PC-9 (cell line): ENCODE data around the gene LGALS7B. TPM values are rescaled to one million over a fixed set of nuclear protein-coding genes. Genes with fewer than 3 reads are reported as not detected.

ENCODE experiments used
- BruUV-seq: library from RNA; stranded (reverse); fragments of 400-500 nt; replicated peaks from 2 replicates; lab custom pipeline; 2021; lab: Mats Ljungman, UMichigan
- CTCF ChIA-PET: fragments of 300-600 bp; sonication (Branson Sonifier 250); formaldehyde crosslinking; loops from one replicate; lab custom pipeline; 2022; ENCODE audit warnings: antibody characterized with exemption; lab: Charles Lee
- POLR2A ChIA-PET: fragments of 300-600 bp; sonication (Branson Sonifier 250); formaldehyde crosslinking; loops from one replicate; lab custom pipeline; 2022; ENCODE audit warnings: antibody characterized with exemption; ENCODE audit not compliant: unreplicated experiment; lab: Charles Lee
- DNase-seq, 2 experiments: peaks; one replicate each; pipeline versions ENCODE4 v3.0.0 to v3.0.0-alpha.2; 2015 to 2022; ENCODE audit warnings: mixed read lengths in 1 of 2
- H2AFZ ChIP-seq: fragments of 200-600 bp; sonication (generic); 2 replicates; pipeline ENCODE4 v1.8.1; 2017; ENCODE audit warnings: antibody characterized with exemption
- H3F3A ChIP-seq: fragments of 200-600 bp; sonication (generic); 2 replicates; pipeline ENCODE4 v1.8.1; 2017; ENCODE audit warnings: antibody characterized with exemption, mild to moderate bottlenecking, low read depth; ENCODE audit not compliant: insufficient read depth
- H3K27ac ChIP-seq: fragments of 200-600 bp; sonication (generic); 2 replicates; pipeline ENCODE4 v1.6.1; 2016; ENCODE audit warnings: mixed run types
- H3K27me3 ChIP-seq: fragments of 200-600 bp; sonication (generic); 2 replicates; pipeline ENCODE4 v1.6.1; 2016; ENCODE audit warnings: low read depth, mixed run types; ENCODE audit not compliant: insufficient read depth
- H3K36me3 ChIP-seq: fragments of 200-600 bp; sonication (generic); 2 replicates; pipeline ENCODE4 v1.6.1; 2016; ENCODE audit warnings: low read depth, mixed run types
- H3K4me1 ChIP-seq: fragments of 200-600 bp; sonication (generic); replicated peaks from 2 replicates; pipeline ENCODE4 v1.6.1; 2016; ENCODE audit warnings: mixed run types; ENCODE audit not compliant: insufficient read depth
- H3K4me2 ChIP-seq: fragments of 200-600 bp; sonication (generic); 2 replicates; pipeline ENCODE4 v1.6.1; 2017; ENCODE audit warnings: mixed run types
- H3K4me3 ChIP-seq: fragments of 200-600 bp; sonication (generic); 2 replicates; pipeline ENCODE4 v1.6.1; 2016; ENCODE audit warnings: mixed run types
- H3K79me2 ChIP-seq: fragments of 200-600 bp; sonication (generic); 2 replicates; pipeline ENCODE4 v1.6.1; 2017; ENCODE audit warnings: low read depth, mixed run types
- H3K9me2 ChIP-seq: fragments of 200-600 bp; sonication (generic); 2 replicates; pipeline ENCODE4 v1.8.1; 2017; ENCODE audit warnings: mild to moderate bottlenecking; ENCODE audit not compliant: insufficient read depth
- H3K9me3 ChIP-seq: fragments of 200-600 bp; sonication (generic); 2 replicates; pipeline ENCODE4 v1.8.1; 2016; ENCODE audit warnings: low read depth; ENCODE audit not compliant: insufficient read depth
- H4K20me1 ChIP-seq: fragments of 200-600 bp; sonication (generic); 2 replicates; pipeline ENCODE4 v1.8.1; 2017; ENCODE audit not compliant: insufficient read depth
- EZH2 ChIP-seq: fragments of 200-600 bp; sonication (generic); IDR thresholded peaks from 2 replicates; pipeline ENCODE4 v1.8.0; 2017; ENCODE audit warnings: antibody characterized with exemption, low read depth
- intact Hi-C: fragments of 100-400 bp; cut with micrococcal nuclease; formaldehyde crosslinking; loops from one replicate; pipeline ENCODE4 v1.10.0; 2022; ENCODE audit not compliant: unreplicated experiment
- total RNA-seq: library from RNA; stranded (reverse); gene quantifications from 2 replicates; pipeline ENCODE4 v1.2.3, GENCODE V29; 2021
- TF ChIP-seq, protein P1 (sequence below): fragments of 200-600 bp; sonication (generic); conservative IDR thresholded peaks from 2 replicates; pipeline ENCODE4 v1.6.1; 2017; ENCODE audit warnings: mixed run types, antibody characterized with exemption, mild to moderate bottlenecking, moderate library complexity

The LGALS7B gene
- total RNA-seq, 1 experiment from 2014 or later, result not detected

DNA sequence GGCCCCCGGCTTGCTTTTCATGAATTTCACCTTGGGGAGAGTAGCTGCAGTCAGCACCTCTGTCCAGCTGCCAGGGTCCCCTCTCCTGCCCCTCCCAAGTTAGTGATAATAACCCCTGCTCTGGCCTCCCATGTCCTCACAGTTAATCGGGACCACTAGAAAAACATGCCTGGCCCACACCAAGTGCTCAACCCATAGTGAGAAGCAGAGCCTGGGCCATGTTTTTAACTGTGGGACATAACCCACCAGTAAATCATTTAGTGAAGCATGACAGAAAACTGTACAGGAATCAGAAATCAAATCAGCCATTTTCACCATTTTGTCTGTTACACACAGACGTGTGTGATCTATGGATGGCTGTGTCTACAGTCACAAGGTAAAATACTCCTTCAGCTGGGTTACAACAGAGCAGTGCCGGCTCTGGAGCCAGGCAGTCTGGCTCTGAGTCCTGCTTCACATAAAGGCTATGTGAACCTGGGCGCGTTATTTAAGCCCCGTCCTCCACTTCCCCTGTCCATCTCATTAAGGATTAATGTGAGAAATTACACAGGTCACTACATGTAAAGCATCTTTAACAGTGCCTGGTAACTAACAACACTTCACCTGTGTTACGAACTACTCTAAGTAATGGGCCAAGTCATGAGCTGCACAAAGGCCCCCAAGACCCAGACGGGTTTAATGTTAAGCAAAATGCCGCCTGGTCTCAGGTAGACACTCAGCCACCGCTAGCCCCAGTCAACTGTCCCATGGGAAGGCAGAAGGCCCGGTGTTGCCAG lies 50.2 kb downstream of the LGALS7B start:
- no TSS peak for BruUV-seq
- peak overlapping the region; percentile 63 for H3K4me2 ChIP-seq
- ChIA-PET CTCF (interaction anchor here (1.2 kb wide), 1 partner anchor 92 kb away, joined by 6 read pairs; the partner anchor contains the start of genes MRPS12 and SARS2), POLR2A (interaction anchor here (0.5 to 1.0 kb wide), 5 partner anchors 91 to 669 kb away, joined by 3 to 13 read pairs (median 3); partner anchors contain the start of genes MRPS12 and SARS2)
- no peaks in the 10 kb centered on the region for H3K9me3 ChIP-seq
- H4K20me1 ChIP-seq, result peaks cover 21% of the 10 kb centered on the region
- no peak overlapping the region for H2AFZ ChIP-seq
- intact Hi-C loops, result loop anchor here (1.0 to 10.0 kb wide), 9 partner anchors 92 to 434 kb away; partner anchors contain the start of genes FAM98C, FBXO27, MRPS12 and SARS2
- peaks cover 55% of the 10 kb centered on the region for H3K36me3 ChIP-seq
- no peaks in the 10 kb centered on the region for H3K27me3 ChIP-seq
- H3K27ac ChIP-seq, result peak overlapping the region; percentile 98
- peaks cover 47% of the 10 kb centered on the region for H3K79me2 ChIP-seq
- H3K4me1 ChIP-seq, result peaks cover 61% of the 10 kb centered on the region
- H3K9me2 ChIP-seq, result no peaks in the 10 kb centered on the region
- H3K4me3 ChIP-seq, result 0 out of 2 replicates have a peak overlapping the region, but pooled peaks have one; percentile 8
- no peak for DNase-seq
- peaks cover 92% of the 10 kb centered on the region for H3F3A ChIP-seq
- no peak for TF ChIP-seq EZH2
- TF ChIP-seq, protein P1, sequence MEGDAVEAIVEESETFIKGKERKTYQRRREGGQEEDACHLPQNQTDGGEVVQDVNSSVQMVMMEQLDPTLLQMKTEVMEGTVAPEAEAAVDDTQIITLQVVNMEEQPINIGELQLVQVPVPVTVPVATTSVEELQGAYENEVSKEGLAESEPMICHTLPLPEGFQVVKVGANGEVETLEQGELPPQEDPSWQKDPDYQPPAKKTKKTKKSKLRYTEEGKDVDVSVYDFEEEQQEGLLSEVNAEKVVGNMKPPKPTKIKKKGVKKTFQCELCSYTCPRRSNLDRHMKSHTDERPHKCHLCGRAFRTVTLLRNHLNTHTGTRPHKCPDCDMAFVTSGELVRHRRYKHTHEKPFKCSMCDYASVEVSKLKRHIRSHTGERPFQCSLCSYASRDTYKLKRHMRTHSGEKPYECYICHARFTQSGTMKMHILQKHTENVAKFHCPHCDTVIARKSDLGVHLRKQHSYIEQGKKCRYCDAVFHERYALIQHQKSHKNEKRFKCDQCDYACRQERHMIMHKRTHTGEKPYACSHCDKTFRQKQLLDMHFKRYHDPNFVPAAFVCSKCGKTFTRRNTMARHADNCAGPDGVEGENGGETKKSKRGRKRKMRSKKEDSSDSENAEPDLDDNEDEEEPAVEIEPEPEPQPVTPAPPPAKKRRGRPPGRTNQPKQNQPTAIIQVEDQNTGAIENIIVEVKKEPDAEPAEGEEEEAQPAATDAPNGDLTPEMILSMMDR, result peak; percentile 30; the same call in 1 of the 2 replicates

DNA sequence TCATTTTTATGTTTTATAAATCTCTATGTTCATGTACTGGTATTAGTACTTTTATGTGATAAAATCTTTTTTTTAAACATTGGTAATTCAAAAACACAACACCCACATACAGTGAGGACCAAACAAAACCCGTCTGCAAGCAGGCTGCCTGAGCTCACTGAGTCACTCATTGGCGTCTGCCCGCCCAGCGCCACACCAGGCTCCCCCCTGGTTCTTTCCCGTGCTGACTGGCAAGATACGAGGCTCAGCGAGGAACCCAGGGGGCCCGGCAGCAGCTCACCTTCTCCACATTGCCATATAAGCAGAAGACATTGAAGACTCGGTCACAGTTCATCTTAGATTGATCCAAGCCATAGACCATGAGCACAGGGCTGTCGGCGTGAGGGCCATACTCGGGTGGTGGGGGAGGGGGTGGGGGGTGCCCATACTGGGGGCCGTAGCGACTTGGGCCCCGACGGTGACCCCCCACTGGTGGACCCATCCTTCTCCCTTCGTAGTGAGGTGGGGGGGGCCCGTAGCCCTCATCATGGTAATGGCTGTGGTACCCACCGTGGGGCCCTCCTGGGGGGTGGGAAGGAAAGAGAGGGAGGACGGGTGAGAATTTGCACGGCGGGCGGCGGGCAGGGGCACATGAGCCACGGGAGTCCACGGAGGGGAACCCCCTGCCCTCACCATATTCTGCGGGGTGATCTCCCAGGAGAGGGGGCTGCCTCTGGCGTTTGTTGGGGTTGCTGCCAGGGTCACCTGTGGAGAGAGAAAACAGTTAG lies 51.0 kb downstream of the LGALS7B start:
- CTCF ChIA-PET, result interaction anchor here (0.6 kb wide), 1 partner anchor 149 kb away, joined by 5 read pairs; no protein-coding TSS in a partner anchor
- DNase-seq, result no peak
- intact Hi-C loops, result loop anchor here (2.0 to 10.0 kb wide), 4 partner anchors 91 to 435 kb away; partner anchors contain the start of genes FAM98C, FBXO27, MRPS12 and SARS2

More for the DNA sequence above, 51.0 kb downstream of the LGALS7B start:
- Histone ChIP-seq H3K4me3 (no peak overlapping the region), H3K4me2 (peak overlapping the region; percentile 63; the same call in 1 of the 2 replicates), H4K20me1 (peaks cover 30% of the 10 kb centered on the region), H3K9me2 (no peaks in the 10 kb centered on the region), H3K27ac (peak overlapping the region; percentile 98), H3F3A (peaks cover 96% of the 10 kb centered on the region), H3K36me3 (peaks cover 64% of the 10 kb centered on the region), H3K4me1 (peaks cover 55% of the 10 kb centered on the region), H3K79me2 (peaks cover 55% of the 10 kb centered on the region), H2AFZ (no peak overlapping the region), H3K27me3 (no peaks in the 10 kb centered on the region), H3K9me3 (no peaks in the 10 kb centered on the region)
- no TSS peak for BruUV-seq
- TF ChIP-seq EZH2, result no peak
- TF ChIP-seq, protein P1, result no peak
- POLR2A ChIA-PET, result interaction anchor here (0.5 kb wide), 1 partner anchor 100 kb away, joined by 4 read pairs; no protein-coding TSS in a partner anchor
